ENCODE measurements around the gene TRAF2.

GRCh38 chr9:136944212-136944518 lies 57.8 kb downstream of the TRAF2 start:
- no peak for TF ChIP-seq CTCF (IDR thresholded peaks at IDR 0.05; ENCODE audit: low read depth, low read length)
- no peak for TF ChIP-seq EZH2phosphoT487 (IDR thresholded peaks at IDR 0.05; ENCODE audit: low read depth)
